ENCODE data around the gene OR51A2.

GRCh38 chr11:5004424-5005274 is 49.1 kb upstream of the OR51A2 start:
- TF ChIP-seq IRF1 (CRISPR knock-in tag; IDR thresholded peaks at IDR 0.05; ENCODE audit: borderline replicate concordance), result no peak
- no peak for TF ChIP-seq ESRRA (IDR thresholded peaks at IDR 0.05; ENCODE audit: borderline replicate concordance, low read depth)
- TF ChIP-seq NRF1 (conservative IDR thresholded peaks at IDR 0.05 in 1 of 2, IDR thresholded peaks at IDR 0.05 in 1 of 2), result no peak
- no peak for TF ChIP-seq ZBTB8A (IDR thresholded peaks at IDR 0.05; ENCODE audit: partially characterized antibody)
- no peak for TF ChIP-seq PATZ1 (CRISPR knock-in tag; IDR thresholded peaks at IDR 0.05; ENCODE audit: borderline replicate concordance)
- TF ChIP-seq GMEB1 (CRISPR knock-in tag; IDR thresholded peaks at IDR 0.05), result no peak
- TF ChIP-seq ETV5 (CRISPR knock-in tag; IDR thresholded peaks at IDR 0.05; ENCODE audit: low read depth), result no peak
- TF ChIP-seq NFYB (IDR thresholded peaks at IDR 0.05; ENCODE audit: extremely low read depth, insufficient read length), result no peak
- no peak for TF ChIP-seq ZNF707 (CRISPR knock-in tag; conservative IDR thresholded peaks at IDR 0.05)
- TF ChIP-seq ZNF174 (CRISPR knock-in tag; IDR thresholded peaks at IDR 0.05), result no peak
